Epithelial cell of prostate (primary cell): ENCODE results near the gene AGTRAP.

Source experiments
- DNase-seq: peaks from one replicate; pipeline ENCODE4 v3.0.0-alpha.2; 2011; ENCODE audit warnings: low read depth, low spot score
- H3K27ac ChIP-seq: fragments of 450-650 bp; 2 replicates; pipeline ENCODE4 v1.5.1; 2017; ENCODE audit warnings: mild to moderate bottlenecking

Gene AGTRAP

DNA sequence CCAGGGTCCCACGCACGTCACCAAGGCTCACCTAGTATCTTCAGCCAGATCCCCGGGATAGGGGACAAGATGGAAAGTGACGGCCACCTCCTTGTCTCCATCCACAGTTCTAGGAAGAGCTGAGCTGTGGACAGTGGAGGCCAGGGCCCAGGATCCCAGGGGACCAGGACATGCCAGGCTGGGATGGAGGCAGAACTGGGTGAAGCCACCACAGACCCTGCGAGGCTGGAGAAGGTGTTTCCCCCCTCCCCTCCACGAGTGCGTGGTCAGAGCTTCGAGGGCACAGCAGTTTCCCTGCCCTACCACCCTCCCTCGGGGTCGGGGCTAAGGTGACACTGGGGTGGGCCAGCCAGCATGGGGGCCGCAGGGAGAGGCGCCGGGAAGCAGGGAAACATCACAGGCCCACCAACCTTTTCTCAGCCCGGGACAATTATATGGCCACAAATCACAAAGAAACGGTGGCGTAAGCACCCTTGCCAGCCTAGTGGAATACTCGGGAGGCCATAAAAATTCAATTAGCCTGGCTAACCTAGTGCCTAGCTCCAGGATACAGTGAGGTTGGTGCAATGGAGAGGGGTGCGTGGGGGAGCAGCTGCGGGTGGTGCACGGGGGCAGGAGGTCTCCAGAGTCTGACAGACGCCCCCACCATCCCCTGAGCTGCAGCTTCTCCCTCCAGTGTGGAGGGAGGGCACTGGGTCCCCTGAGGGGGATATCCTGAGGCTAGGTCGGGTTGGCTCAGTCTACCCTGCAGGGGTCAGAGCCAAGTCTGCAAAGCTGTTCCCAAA lies 31.1 kb upstream of the AGTRAP start:
- DNase-seq: no peak
- H3K27ac ChIP-seq: no peak overlapping the region

GRCh38 chr1:11705596-11705995 lies 30.3 kb upstream of the AGTRAP start:
- H3K27ac ChIP-seq: no peak overlapping the region
- DNase-seq: no peak

DNA sequence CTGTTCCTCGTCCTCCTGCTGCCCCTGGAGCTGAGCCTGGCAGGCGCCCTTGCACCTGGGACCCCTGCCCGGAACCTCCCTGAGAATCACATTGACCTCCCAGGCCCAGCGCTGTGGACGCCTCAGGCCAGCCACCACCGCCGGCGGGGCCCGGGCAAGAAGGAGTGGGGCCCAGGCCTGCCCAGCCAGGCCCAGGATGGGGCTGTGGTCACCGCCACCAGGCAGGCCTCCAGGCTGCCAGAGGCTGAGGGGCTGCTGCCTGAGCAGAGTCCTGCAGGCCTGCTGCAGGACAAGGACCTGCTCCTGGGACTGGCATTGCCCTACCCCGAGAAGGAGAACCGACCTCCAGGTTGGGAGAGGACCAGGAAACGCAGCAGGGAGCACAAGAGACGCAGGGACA lies 29.6 kb upstream of the AGTRAP start:
- no peak for DNase-seq
- H3K27ac ChIP-seq: no peak overlapping the region

GRCh38 chr1:11707621-11708276 lies 28.2 kb upstream of the AGTRAP start:
- DNase-seq: no peak
- no peak overlapping the region for H3K27ac ChIP-seq

- DNase-seq: no peak
- no peak overlapping the region for H3K27ac ChIP-seq
These were observed 27.2 kb upstream of the AGTRAP start for GRCh38 chr1:11708554-11709350.

DNA sequence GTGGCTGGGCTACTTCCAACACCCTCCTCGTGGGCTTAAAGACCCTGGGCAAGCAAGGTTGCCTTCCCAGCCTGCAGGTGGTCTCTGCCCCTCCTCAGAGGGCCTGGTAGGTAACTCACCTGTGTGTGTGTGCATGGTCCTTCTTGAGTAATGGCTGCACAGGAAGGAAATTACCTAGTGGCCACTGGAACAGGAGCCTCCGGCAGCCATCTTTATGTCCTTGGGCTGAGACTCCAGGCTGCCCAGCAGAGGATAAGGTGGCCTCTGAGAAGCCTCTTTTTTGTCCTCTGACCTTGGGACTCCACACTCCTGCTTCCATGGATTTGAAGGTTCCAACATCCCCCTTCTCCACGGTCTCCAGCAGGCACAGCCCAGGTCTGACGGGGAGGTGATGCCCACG lies 24.4 kb upstream of the AGTRAP start:
- DNase-seq: no peak
- H3K27ac ChIP-seq: no peak overlapping the region

DNA sequence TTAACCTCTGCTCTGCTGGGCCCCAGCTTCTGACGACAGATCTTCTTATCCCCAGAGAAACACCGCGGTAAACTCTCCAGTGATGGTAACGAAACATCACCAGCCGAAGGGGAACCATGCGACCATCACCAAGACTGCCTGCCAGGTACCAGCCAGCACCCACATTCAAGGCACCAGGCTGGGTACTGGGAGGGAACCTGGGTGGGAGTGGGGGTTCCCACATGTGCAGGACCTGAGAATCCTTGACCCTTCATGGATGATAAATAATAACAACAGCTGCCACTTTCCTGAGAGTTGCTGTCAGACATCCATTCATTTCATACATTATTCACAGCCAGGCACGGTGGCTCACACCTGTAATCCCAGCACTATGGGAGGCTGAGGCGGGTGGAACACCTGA lies 23.7 kb upstream of the AGTRAP start:
- DNase-seq: no peak
- H3K27ac ChIP-seq: no peak overlapping the region

GRCh38 chr1:11713095-11713494 lies 22.8 kb upstream of the AGTRAP start:
- no peak overlapping the region for H3K27ac ChIP-seq
- DNase-seq: no peak

- H3K27ac ChIP-seq: no peak overlapping the region
- no peak for DNase-seq
These were observed 20.9 kb upstream of the AGTRAP start for GRCh38 chr1:11714831-11715575.

DNA sequence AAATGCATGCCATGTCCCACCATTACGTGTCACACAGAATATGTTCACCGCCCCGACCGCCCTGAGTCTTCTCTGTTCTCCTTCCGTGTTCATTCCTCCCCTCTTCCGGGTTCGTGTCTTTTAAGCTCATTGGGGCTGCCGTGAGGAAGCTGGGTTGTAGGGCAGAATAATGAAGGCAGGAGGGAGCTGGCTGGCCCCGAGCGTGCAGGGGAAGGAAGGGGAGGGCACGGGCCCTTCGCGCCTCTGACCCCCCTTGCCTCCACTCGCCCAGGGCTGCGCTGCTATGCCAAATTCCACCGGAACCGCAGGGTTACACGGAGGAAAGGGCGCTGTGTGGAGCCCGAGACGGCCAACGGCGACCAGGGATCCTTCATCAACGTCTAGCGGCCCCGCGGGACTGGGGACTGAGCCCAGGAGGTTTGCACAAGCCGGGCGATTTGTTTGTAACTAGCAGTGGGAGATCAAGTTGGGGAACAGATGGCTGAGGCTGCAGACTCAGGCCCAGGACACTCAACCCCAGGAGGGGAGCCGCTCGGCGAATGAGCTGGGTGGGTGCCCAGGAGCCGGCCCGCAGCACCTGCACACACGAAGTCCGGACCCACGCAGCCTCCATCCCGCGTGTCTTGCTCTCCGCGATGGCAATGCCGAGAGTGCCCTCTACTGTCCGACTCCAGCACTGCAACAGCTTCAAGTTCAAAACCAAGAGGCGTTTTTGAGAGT lies 16.5 kb upstream of the AGTRAP start:
- no peak for DNase-seq
- H3K27ac ChIP-seq: no peak overlapping the region

- no peak overlapping the region for H3K27ac ChIP-seq
- DNase-seq: no peak
These were observed 15.9 kb upstream of the AGTRAP start for GRCh38 chr1:11720033-11720376.

- DNase-seq: no peak
These were observed 15.4 kb upstream of the AGTRAP start for GRCh38 chr1:11720525-11720924.

DNA sequence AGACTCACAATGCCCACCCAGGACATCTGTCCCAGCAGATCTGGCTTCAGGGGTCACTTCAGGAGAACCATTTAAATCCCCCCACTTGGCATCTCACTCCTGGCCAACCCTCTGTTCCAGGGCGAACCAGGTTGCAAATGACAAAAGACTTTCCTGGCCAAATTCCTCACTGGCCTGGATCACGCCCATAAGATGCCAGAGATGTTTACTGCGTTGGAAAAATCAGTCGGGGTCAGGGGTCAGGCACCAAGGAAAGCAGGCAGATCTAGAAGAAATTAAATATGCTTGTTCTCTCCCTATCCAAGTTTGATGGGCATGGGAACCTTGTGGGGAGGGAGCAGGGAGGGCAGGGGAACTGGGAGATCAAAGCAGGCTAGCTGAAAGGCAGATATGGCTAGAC lies 14.6 kb upstream of the AGTRAP start:
- no peak overlapping the region for H3K27ac ChIP-seq
- DNase-seq: no peak

More at GRCh38 chr1:11720525-11720924, 15.4 kb upstream of the AGTRAP start:
- no peak overlapping the region for H3K27ac ChIP-seq

DNA sequence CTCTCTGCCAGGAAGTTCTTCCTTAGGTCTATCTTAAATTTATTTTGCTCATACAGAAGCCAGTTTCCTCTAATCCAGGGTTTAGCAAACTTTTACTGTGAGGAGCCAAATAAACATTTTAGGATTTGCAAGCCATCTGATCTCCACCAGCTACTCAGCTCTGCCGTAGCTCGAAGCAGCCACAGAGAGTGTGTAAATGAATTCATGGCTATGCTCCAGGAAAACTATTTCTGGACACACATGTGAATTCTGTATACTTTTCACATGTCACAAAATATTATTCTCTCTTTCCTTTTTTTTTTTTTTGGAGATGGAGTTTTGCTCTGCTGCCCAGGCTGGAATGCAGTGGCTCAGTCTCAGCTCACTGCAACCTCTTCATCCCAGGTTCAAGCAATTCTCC lies 13.4 kb upstream of the AGTRAP start:
- H3K27ac ChIP-seq: no peak overlapping the region
- no peak for DNase-seq

DNA sequence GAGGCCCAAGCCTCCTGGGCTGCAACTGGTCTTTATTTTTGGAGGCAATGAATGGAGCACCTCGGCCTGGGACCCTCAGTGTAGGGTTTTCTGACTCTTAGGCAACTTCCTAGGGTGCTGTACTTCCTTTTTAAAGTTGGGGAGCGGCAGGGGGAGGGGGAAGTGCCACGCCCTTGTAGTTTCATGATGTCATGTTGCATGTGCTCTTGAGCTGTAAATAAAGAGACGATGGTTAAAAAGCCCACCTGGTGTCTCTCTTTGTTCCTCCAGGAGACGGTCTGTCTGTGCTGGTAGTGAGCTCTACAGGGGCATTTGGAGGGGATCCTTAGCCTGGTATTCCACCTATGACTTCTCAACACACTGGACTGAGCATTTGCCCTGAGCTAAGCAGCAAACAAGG lies 10.3 kb upstream of the AGTRAP start:
- DNase-seq: no peak
- H3K27ac ChIP-seq: no peak overlapping the region

DNA sequence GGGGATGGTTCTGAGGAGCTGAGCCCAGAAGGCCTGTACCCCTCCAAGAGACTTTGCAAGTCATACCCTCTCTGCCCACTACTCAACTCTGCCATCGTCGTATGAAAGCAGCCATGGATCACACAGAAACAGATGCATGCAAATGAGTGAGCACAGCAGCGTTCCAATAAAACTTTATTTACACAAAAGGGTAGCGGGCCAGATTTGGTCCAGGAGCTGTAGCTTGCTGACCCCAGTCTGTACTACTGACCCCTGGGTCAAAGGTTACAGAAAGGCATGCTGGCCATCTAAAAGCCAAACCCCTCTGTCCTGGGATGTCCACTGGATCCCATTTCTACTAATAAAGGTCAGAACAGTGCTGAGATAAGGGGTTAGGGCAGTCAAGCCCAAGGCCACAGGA lies 8.8 kb upstream of the AGTRAP start:
- DNase-seq: no peak
- H3K27ac ChIP-seq: no peak overlapping the region

DNA sequence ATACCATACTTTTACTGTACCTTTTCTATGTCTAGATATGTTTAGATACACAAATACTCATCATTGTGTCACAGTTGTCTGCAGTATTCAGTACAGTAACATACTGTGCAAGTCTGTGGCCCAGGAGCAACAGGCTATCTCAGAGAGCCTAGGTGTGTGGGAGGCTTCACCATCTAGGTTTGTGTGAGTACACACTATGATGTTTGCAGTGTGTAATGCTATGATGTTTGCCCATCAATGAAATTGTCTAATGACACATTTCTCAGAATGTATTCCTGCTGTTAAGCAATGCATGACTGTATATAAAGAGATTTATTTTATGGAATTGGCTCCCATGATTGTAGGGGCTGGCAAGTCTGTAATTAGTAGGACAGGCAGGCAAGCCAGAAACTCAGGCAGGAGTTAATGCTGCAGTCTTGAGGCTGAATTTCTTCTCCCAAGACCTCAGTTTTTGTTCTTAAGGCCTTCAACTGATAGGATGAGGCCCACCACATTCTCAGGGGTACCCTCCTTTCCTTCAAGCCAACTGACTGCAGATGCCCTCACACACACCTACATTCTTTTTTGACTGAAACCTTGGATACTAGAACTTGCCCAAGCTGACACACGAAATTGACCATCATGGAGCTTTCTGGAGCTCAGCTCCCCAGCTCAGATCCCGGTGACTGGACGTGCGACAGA lies 7.7 kb upstream of the AGTRAP start:
- H3K27ac ChIP-seq: no peak overlapping the region
- no peak for DNase-seq

- H3K27ac ChIP-seq: no peak overlapping the region
- DNase-seq: no peak
These were observed 6.8 kb upstream of the AGTRAP start for GRCh38 chr1:11729155-11729497.
